OCI-LY1 (cell line): ENCODE data around the gene PANX3.

Experiments
- H2AFZ ChIP-seq: fragments of 200-600 bp; sonication (generic), shearing (Covaris generic); 2 replicates; pipeline ENCODE4 v1.6.0; 2014; ENCODE audit warnings: antibody characterized with exemption, mild to moderate bottlenecking, low read length
- H3F3A ChIP-seq: fragments of 200-600 bp; sonication (generic), shearing (Covaris generic); 2 replicates; pipeline ENCODE4 v1.6.0; 2014; ENCODE audit warnings: mild to moderate bottlenecking, antibody characterized with exemption, low read length, moderate library complexity; ENCODE audit not compliant: insufficient read depth
- H3K27ac ChIP-seq: fragments of 200-600 bp; sonication (generic); 2 replicates; pipeline ENCODE4 v1.5.1; 2014; ENCODE audit warnings: low read length, mixed run types, mild to moderate bottlenecking, low read depth; ENCODE audit not compliant: poor library complexity, severe bottlenecking
- H3K27me3 ChIP-seq: fragments of 200-600 bp; sonication (generic); 2 replicates; pipeline ENCODE4 v1.6.0; 2014; ENCODE audit warnings: antibody characterized with exemption, mild to moderate bottlenecking, low read length, moderate library complexity; ENCODE audit not compliant: insufficient read depth
- H3K36me3 ChIP-seq: fragments of 200-600 bp; sonication (generic); 2 replicates; pipeline ENCODE4 v1.6.1; 2014; ENCODE audit warnings: mild to moderate bottlenecking, antibody characterized with exemption, low read length, moderate library complexity, mixed read lengths; ENCODE audit not compliant: insufficient read depth
- H3K4me1 ChIP-seq: fragments of 200-600 bp; sonication (generic); 2 replicates; pipeline ENCODE4 v1.5.1; 2014; ENCODE audit warnings: mild to moderate bottlenecking, low read length, moderate library complexity; ENCODE audit not compliant: insufficient read depth, severe bottlenecking
- H3K4me2 ChIP-seq: fragments of 200-600 bp; sonication (generic), shearing (Covaris generic); 2 replicates; pipeline ENCODE4 v1.6.1; 2014; ENCODE audit warnings: low read length
- H3K4me3 ChIP-seq: fragments of 200-600 bp; sonication (generic); 2 replicates; pipeline ENCODE4 v1.5.1; 2014; ENCODE audit warnings: low read length, low read depth, mild to moderate bottlenecking, mixed read lengths; ENCODE audit not compliant: poor library complexity, severe bottlenecking
- H3K79me2 ChIP-seq: fragments of 200-600 bp; shearing (Covaris generic); 2 replicates; pipeline ENCODE4 v1.6.1; 2016; ENCODE audit warnings: mixed run types, low read length, mixed read lengths; ENCODE audit not compliant: insufficient read depth
- H3K9ac ChIP-seq: fragments of 200-600 bp; sonication (generic), shearing (Covaris generic); 2 replicates; pipeline ENCODE4 v1.6.1; 2014; ENCODE audit warnings: mild to moderate bottlenecking, low read length, mixed read lengths
- H3K9me2 ChIP-seq: fragments of 200-600 bp; sonication (generic), shearing (Covaris generic); 2 replicates; pipeline ENCODE4 v1.6.1; 2014; ENCODE audit warnings: low read depth, mild to moderate bottlenecking, low read length, mixed read lengths
- H3K9me3 ChIP-seq: fragments of 200-600 bp; shearing (Covaris generic); 2 replicates; pipeline ENCODE4 v1.6.1; 2014; ENCODE audit warnings: low read length, mixed read lengths
- H4K20me1 ChIP-seq: fragments of 200-600 bp; sonication (generic), shearing (Covaris generic); 2 replicates; pipeline ENCODE4 v1.6.0; 2016; ENCODE audit warnings: mild to moderate bottlenecking, low read length; ENCODE audit not compliant: insufficient read depth
- CTCF ChIP-seq: fragments of 200-600 bp; sonication (generic), shearing (Covaris generic); IDR thresholded peaks from 2 replicates; pipeline ENCODE4 v1.5.1; 2017; ENCODE audit warnings: mild to moderate bottlenecking, antibody characterized with exemption, low read length, moderate library complexity, mixed read lengths
- EZH2 ChIP-seq: fragments of 200-600 bp; sonication (generic), shearing (Covaris generic); IDR thresholded peaks from 2 replicates; pipeline ENCODE4 v1.8.0; 2017; ENCODE audit warnings: borderline replicate concordance, mixed run types, mild to moderate bottlenecking, antibody characterized with exemption, low read length, moderate library complexity, mixed read lengths

PANX3 gene

GRCh38 chr11:124667601-124668000 is 56.4 kb downstream of the PANX3 start:
- Histone ChIP-seq H2AFZ (no peak overlapping the region), H3K79me2 (no peaks in the 10 kb centered on the region), H3F3A (no peaks in the 10 kb centered on the region), H3K9ac (no peak overlapping the region), H4K20me1 (no peaks in the 10 kb centered on the region), H3K4me1 (no peaks in the 10 kb centered on the region), H3K27me3 (no peaks in the 10 kb centered on the region), H3K4me3 (no peak overlapping the region), H3K9me3 (no peaks in the 10 kb centered on the region), H3K4me2 (no peak overlapping the region), H3K9me2 (no peaks in the 10 kb centered on the region), H3K36me3 (no peaks in the 10 kb centered on the region), H3K27ac (no peak overlapping the region)
- TF ChIP-seq CTCF, result no peak
- no peak for TF ChIP-seq EZH2

- H3K9me2 ChIP-seq, result no peaks in the 10 kb centered on the region
- no peaks in the 10 kb centered on the region for H4K20me1 ChIP-seq
- no peak overlapping the region for H3K9ac ChIP-seq
- H3K27ac ChIP-seq, result no peak overlapping the region
- H3F3A ChIP-seq, result no peaks in the 10 kb centered on the region
- H3K36me3 ChIP-seq, result no peaks in the 10 kb centered on the region
- H3K9me3 ChIP-seq, result no peaks in the 10 kb centered on the region
- no peak overlapping the region for H3K4me3 ChIP-seq
- no peaks in the 10 kb centered on the region for H3K27me3 ChIP-seq
- H3K4me1 ChIP-seq, result peaks cover 10% of the 10 kb centered on the region
- H3K4me2 ChIP-seq, result no peak overlapping the region
- H2AFZ ChIP-seq, result no peak overlapping the region
- TF ChIP-seq CTCF, result peak; percentile 54; the same call in 1 of the 2 replicates
- no peak for TF ChIP-seq EZH2
- no peaks in the 10 kb centered on the region for H3K79me2 ChIP-seq
Observed at GRCh38 chr11:124669193-124669592, 58.0 kb downstream of the PANX3 start.
